Panc1 (cell line): ENCODE data around the gene PRDM7. TPM values are rescaled to one million over a fixed set of nuclear protein-coding genes. Genes with fewer than 3 reads are reported as not detected.
"Not testable (repeated sequence)": the region's sequence is repeated elsewhere in the genome, so short reads cannot be mapped to it uniquely, and the experiment has no call there.

Source experiments
- ATAC-seq: fragments of 200-7000 bp; cut with Tn5 transposase; 2 replicates; pipeline ENCODE4 v1.9.1; 2020; ENCODE audit warnings: mild to moderate bottlenecking, moderate library complexity
- BruUV-seq: library from RNA; stranded (reverse); fragments of 400-500 nt; replicated peaks from 2 replicates; lab custom pipeline; 2021; lab: Mats Ljungman, UMichigan
- CTCF ChIA-PET: fragments of 300-600 bp; sonication (Branson Sonifier 250); formaldehyde crosslinking; loops from one replicate; lab custom pipeline; 2022; ENCODE audit warnings: antibody characterized with exemption; lab: Charles Lee
- POLR2A ChIA-PET: fragments of 300-600 bp; sonication (Branson Sonifier 250); formaldehyde crosslinking; loops from one replicate; lab custom pipeline; 2022; ENCODE audit warnings: antibody characterized with exemption; lab: Charles Lee
- DNase-seq: peaks from one replicate; pipeline ENCODE4 v3.0.0-alpha.2; 2010; ENCODE audit warnings: low read depth, low spot score
- H3K27ac ChIP-seq: 2 replicates; pipeline ENCODE4 v1.5.1; 2011; ENCODE audit warnings: mild to moderate bottlenecking, low read length, inconsistent platforms
- H3K27me3 ChIP-seq: fragments of 200-500 bp; sonication (Bioruptor generic); 2 replicates; pipeline ENCODE4 v1.6.0; 2014; ENCODE audit warnings: low read length, inconsistent platforms; ENCODE audit not compliant: control insufficient read depth, insufficient read depth
- H3K36me3 ChIP-seq: fragments of 200-500 bp; sonication (Bioruptor generic); 2 replicates; pipeline ENCODE4 v1.5.1; 2014; ENCODE audit warnings: inconsistent platforms, mild to moderate bottlenecking, low read length, moderate library complexity; ENCODE audit not compliant: control insufficient read depth, insufficient read depth
- H3K4me1 ChIP-seq: 2 replicates; pipeline ENCODE4 v1.5.1; 2011; ENCODE audit warnings: inconsistent platforms, mild to moderate bottlenecking, low read length, moderate library complexity; ENCODE audit not compliant: control insufficient read depth, insufficient read depth
- H3K4me3 ChIP-seq, 2 experiments: 2 replicates each; pipeline ENCODE4 v1.5.1; 2011 to 2012; ENCODE audit warnings: low read depth in 2 of 2, low read length in 2 of 2, mild to moderate bottlenecking in 2 of 2, inconsistent platforms in 1 of 2, moderate library complexity in 1 of 2
- H3K9me3 ChIP-seq: fragments of 200-500 bp; sonication (Bioruptor generic); 2 replicates; pipeline ENCODE4 v1.5.1; 2014; ENCODE audit warnings: low read depth, mild to moderate bottlenecking, inconsistent platforms, low read length, moderate library complexity; ENCODE audit not compliant: control insufficient read depth, insufficient read depth
- POLR2AphosphoS5 ChIP-seq: IDR thresholded peaks from 2 replicates; pipeline ENCODE4 v1.6.1; 2012; ENCODE audit warnings: mild to moderate bottlenecking, low read depth, low read length, moderate library complexity
- SIN3A ChIP-seq: IDR thresholded peaks from 2 replicates; pipeline ENCODE4 v1.6.1; 2012; ENCODE audit warnings: low read depth, mild to moderate bottlenecking, low read length, moderate library complexity, borderline replicate concordance; ENCODE audit not compliant: insufficient read depth
- TCF7L2 ChIP-seq: IDR thresholded peaks from 2 replicates; pipeline ENCODE4 v1.6.1; 2011; ENCODE audit warnings: mild to moderate bottlenecking, low read depth, low read length, inconsistent platforms
- in situ Hi-C: cut with HindIII; loops from 2 replicates; pipeline ENCODE4 v1.10.0; 2016; ENCODE audit warnings: low sequenced_read_pairs, low pct_unique_long_range_greater_than_20kb
- intact Hi-C: fragments of 100-400 bp; cut with micrococcal nuclease; formaldehyde crosslinking; loops from one replicate; pipeline ENCODE4 v1.10.0; 2022; ENCODE audit not compliant: unreplicated experiment
- total RNA-seq: library from RNA; stranded (reverse); gene quantifications from one replicate; pipeline ENCODE4 v1.2.1, GENCODE V29; 2021; ENCODE audit not compliant: unreplicated experiment
- TF ChIP-seq, protein P1 (sequence below), 2 experiments: IDR thresholded peaks; 2 replicates each; pipeline ENCODE4 v1.6.1; 2011 to 2012; ENCODE audit warnings: low read depth in 2 of 2, control low read depth in 1 of 2, low read length in 1 of 2, mild to moderate bottlenecking in 1 of 2, moderate library complexity in 1 of 2; ENCODE audit not compliant: insufficient read depth in 1 of 2
- TF ChIP-seq, protein P2 (sequence below): fragments of 450-650 bp; IDR thresholded peaks from 2 replicates; pipeline ENCODE4 v1.5.1; 2017; ENCODE audit warnings: mild to moderate bottlenecking

The PRDM7 gene
- total RNA-seq, 1 experiment from 2014 or later = not detected

DNA sequence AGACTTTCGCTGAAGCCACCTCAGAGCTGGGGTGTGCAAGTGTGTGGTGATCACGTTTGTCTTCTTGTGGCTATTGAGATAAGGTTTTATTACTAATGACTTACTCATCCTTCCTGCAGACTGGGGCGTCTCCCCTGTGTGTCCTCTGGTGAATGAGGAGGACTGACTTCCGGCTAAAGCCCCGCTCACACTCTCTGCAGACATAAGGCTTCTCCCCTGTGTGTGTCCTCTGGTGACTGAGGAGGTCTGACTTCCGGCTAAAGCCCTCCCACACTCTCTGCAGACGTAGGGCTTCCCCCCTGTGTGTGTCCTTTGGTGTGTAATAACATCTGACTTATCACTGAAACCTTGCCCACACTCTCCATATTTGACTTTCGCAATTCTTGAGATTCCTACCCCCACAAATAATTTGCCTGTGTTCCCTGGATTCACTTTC is 19.4 kb downstream of the PRDM7 start:
- Histone ChIP-seq H3K27ac (no peak overlapping the region), H3K27me3 (no peaks in the 10 kb centered on the region), H3K4me1 (no peaks in the 10 kb centered on the region), H3K9me3 (no peaks in the 10 kb centered on the region), H3K36me3 (no peaks in the 10 kb centered on the region), H3K4me3 (no peak overlapping the region)
- intact Hi-C loops (no loop called here), in situ Hi-C loops (no loop called here)
- BruUV-seq = no TSS peak
- ChIA-PET CTCF (no interaction called here), POLR2A (no interaction called here)
- ATAC-seq (no peak), DNase-seq (no peak)
- no peak for TF ChIP-seq POLR2AphosphoS5

DNA sequence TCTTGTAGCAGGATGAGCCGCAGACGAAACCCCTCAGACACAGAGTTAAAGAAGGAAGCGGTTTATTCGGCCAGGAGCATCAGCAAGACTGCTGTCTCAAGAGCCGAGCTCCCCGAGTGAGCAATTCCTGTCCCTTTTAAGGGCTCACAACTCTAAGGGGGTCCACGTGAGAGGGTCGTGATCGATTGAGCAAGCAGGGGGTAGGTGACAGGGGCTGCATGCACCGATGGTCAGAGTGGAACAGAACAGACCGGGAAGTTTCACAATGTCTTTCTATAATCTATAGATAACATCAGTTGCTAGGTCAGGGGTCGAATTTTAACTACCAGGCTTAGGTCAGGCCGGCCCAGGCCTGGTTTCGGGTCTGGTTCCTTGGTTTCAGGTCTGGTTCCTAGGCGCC is 20.6 kb downstream of the PRDM7 start:
- H3K27ac ChIP-seq, POLR2A ChIA-PET, H3K4me1 ChIP-seq, H3K9me3 ChIP-seq, H3K4me3 ChIP-seq, intact Hi-C loops, in situ Hi-C loops, H3K27me3 ChIP-seq, CTCF ChIA-PET, BruUV-seq, H3K36me3 ChIP-seq, DNase-seq, ATAC-seq: not testable (repeated sequence)

- intact Hi-C loops = no loop called here
- in situ Hi-C loops = no loop called here
- Histone ChIP-seq H3K27ac (no peak overlapping the region), H3K36me3 (no peaks in the 10 kb centered on the region), H3K9me3 (no peaks in the 10 kb centered on the region), H3K4me1 (no peaks in the 10 kb centered on the region), H3K4me3 (no peak overlapping the region), H3K27me3 (no peaks in the 10 kb centered on the region)
- no peak for ATAC-seq
- BruUV-seq = no TSS peak
- TF ChIP-seq POLR2AphosphoS5 (no peak), TCF7L2 (no peak), SIN3A (no peak)
- TF ChIP-seq, protein P1, sequence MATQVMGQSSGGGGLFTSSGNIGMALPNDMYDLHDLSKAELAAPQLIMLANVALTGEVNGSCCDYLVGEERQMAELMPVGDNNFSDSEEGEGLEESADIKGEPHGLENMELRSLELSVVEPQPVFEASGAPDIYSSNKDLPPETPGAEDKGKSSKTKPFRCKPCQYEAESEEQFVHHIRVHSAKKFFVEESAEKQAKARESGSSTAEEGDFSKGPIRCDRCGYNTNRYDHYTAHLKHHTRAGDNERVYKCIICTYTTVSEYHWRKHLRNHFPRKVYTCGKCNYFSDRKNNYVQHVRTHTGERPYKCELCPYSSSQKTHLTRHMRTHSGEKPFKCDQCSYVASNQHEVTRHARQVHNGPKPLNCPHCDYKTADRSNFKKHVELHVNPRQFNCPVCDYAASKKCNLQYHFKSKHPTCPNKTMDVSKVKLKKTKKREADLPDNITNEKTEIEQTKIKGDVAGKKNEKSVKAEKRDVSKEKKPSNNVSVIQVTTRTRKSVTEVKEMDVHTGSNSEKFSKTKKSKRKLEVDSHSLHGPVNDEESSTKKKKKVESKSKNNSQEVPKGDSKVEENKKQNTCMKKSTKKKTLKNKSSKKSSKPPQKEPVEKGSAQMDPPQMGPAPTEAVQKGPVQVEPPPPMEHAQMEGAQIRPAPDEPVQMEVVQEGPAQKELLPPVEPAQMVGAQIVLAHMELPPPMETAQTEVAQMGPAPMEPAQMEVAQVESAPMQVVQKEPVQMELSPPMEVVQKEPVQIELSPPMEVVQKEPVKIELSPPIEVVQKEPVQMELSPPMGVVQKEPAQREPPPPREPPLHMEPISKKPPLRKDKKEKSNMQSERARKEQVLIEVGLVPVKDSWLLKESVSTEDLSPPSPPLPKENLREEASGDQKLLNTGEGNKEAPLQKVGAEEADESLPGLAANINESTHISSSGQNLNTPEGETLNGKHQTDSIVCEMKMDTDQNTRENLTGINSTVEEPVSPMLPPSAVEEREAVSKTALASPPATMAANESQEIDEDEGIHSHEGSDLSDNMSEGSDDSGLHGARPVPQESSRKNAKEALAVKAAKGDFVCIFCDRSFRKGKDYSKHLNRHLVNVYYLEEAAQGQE (IDR thresholded peaks at IDR 0.05; ENCODE audit: insufficient read depth in 1 of 2, low read depth in 2 of 2, low read length in 1 of 2) = no peak
- TF ChIP-seq, protein P2, sequence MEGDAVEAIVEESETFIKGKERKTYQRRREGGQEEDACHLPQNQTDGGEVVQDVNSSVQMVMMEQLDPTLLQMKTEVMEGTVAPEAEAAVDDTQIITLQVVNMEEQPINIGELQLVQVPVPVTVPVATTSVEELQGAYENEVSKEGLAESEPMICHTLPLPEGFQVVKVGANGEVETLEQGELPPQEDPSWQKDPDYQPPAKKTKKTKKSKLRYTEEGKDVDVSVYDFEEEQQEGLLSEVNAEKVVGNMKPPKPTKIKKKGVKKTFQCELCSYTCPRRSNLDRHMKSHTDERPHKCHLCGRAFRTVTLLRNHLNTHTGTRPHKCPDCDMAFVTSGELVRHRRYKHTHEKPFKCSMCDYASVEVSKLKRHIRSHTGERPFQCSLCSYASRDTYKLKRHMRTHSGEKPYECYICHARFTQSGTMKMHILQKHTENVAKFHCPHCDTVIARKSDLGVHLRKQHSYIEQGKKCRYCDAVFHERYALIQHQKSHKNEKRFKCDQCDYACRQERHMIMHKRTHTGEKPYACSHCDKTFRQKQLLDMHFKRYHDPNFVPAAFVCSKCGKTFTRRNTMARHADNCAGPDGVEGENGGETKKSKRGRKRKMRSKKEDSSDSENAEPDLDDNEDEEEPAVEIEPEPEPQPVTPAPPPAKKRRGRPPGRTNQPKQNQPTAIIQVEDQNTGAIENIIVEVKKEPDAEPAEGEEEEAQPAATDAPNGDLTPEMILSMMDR = no peak
- POLR2A ChIA-PET = no interaction called here
- CTCF ChIA-PET = no interaction called here
- no peak for DNase-seq
Observed at GRCh38 chr16:90055371-90055770, 21.8 kb downstream of the PRDM7 start.
